Suprapubic skin (tissue), 4 donors: ENCODE data around the gene RUNX1. TPM values are rescaled to one million over a fixed set of nuclear protein-coding genes. Genes with fewer than 3 reads are reported as not detected.

Experiments
- DNase-seq, 2 donors: peaks; one replicate each; pipeline ENCODE4 v3.0.0-alpha.2; 2019; ENCODE audit warnings: low spot score in 2 of 2
- H3K27ac ChIP-seq: fragments of 200-600 bp; sonication (generic); one replicate; pipeline ENCODE4 v1.5.1; 2019
- H3K27me3 ChIP-seq: fragments of 200-600 bp; sonication (generic); one replicate; pipeline ENCODE4 v1.5.1; 2019
- H3K36me3 ChIP-seq: fragments of 200-600 bp; sonication (generic); one replicate; pipeline ENCODE4 v1.5.1; 2019
- H3K4me1 ChIP-seq: fragments of 200-600 bp; sonication (generic); one replicate; pipeline ENCODE4 v1.5.1; 2019
- H3K4me3 ChIP-seq: fragments of 200-600 bp; sonication (generic); one replicate; pipeline ENCODE4 v1.5.1; 2019; ENCODE audit warnings: mild to moderate bottlenecking
- H3K9me3 ChIP-seq: fragments of 200-600 bp; sonication (generic); one replicate; pipeline ENCODE4 v1.5.1; 2019
- CTCF ChIP-seq, 2 donors: fragments of 200-600 bp in 1 of 2; fragments of 450-650 bp in 1 of 2; sonication (generic) in 1 of 2; IDR thresholded peaks; one replicate each; pipeline ENCODE4 v1.5.1; 2016 to 2019; ENCODE audit warnings: antibody characterized with exemption in 2 of 2, mild to moderate bottlenecking in 1 of 2, moderate library complexity in 1 of 2
- EP300 ChIP-seq: sonication (generic); formaldehyde crosslinking; IDR thresholded peaks from one replicate; pipeline ENCODE4 v1.6.1; 2017; ENCODE audit warnings: antibody characterized with exemption
- POLR2A ChIP-seq, 2 donors: fragments of 450-650 bp; IDR thresholded peaks; one replicate each; pipeline ENCODE4 v1.6.1; 2017; ENCODE audit warnings: antibody characterized with exemption in 2 of 2, mild to moderate bottlenecking in 2 of 2, moderate library complexity in 2 of 2
- POLR2AphosphoS5 ChIP-seq, 3 donors: sonication (generic); formaldehyde crosslinking; IDR thresholded peaks; one replicate each; pipeline ENCODE4 v1.6.1; 2017; ENCODE audit warnings: antibody characterized with exemption in 3 of 3
- WGBS: methylation state at CpG from one replicate; pipeline ENCODE4 v1.1.5; 2018; 5-methylcytosine and 5-hydroxymethylcytosine counted together
- total RNA-seq, 4 donors: library from RNA; depleted of rRNA; stranded (reverse); fragments of >200 nt; gene quantifications; one replicate each; pipeline ENCODE4 v1.1.0, GENCODE V29; 2016

The RUNX1 gene
- total RNA-seq, 4 donors from 2014 or later, result 15.4 to 26.7 (median 20.5) TPM

GRCh38 chr21:35038772-35039319 lies 10.3 kb downstream of the RUNX1 start:
- no peak for DNase-seq
- Histone ChIP-seq H3K36me3 (no peaks in the 10 kb centered on the region), H3K4me3 (no peak overlapping the region), H3K27me3 (no peaks in the 10 kb centered on the region), H3K27ac (no peak overlapping the region), H3K9me3 (no peaks in the 10 kb centered on the region), H3K4me1 (peaks cover 3% of the 10 kb centered on the region)
- 86% methylated on average over 5 of the region's 5 CpGs for WGBS
- no peak for TF ChIP-seq EP300

- Histone ChIP-seq H3K4me1 (peaks cover 3% of the 10 kb centered on the region), H3K36me3 (no peaks in the 10 kb centered on the region), H3K27me3 (no peaks in the 10 kb centered on the region), H3K27ac (peak overlapping the region; percentile 4), H3K4me3 (no peak overlapping the region), H3K9me3 (no peaks in the 10 kb centered on the region)
- DNase-seq, result no peak
- no peak for TF ChIP-seq POLR2AphosphoS5 (IDR thresholded peaks at IDR 0.05)
- TF ChIP-seq POLR2A (IDR thresholded peaks at IDR 0.05), result no peak
- TF ChIP-seq CTCF (IDR thresholded peaks at IDR 0.05), result no peak
- TF ChIP-seq EP300, result no peak
- WGBS, result 91% methylated on average over 7 of the region's 7 CpGs
Observed at GRCh38 chr21:35037384-35037765, 11.7 kb downstream of the RUNX1 start.

- Histone ChIP-seq H3K9me3 (no peaks in the 10 kb centered on the region), H3K27me3 (no peaks in the 10 kb centered on the region), H3K36me3 (no peaks in the 10 kb centered on the region), H3K27ac (peak overlapping the region; percentile 4), H3K4me3 (no peak overlapping the region), H3K4me1 (peaks cover 3% of the 10 kb centered on the region)
- TF ChIP-seq CTCF (IDR thresholded peaks at IDR 0.05), result no peak
- 78% methylated on average over 10 of the region's 11 CpGs for WGBS
- no peak for DNase-seq
Observed at GRCh38 chr21:35036465-35037383, 12.4 kb downstream of the RUNX1 start.

- DNase-seq, result no peak
- Histone ChIP-seq H3K4me3 (no peak overlapping the region), H3K27ac (no peak overlapping the region), H3K27me3 (no peaks in the 10 kb centered on the region), H3K36me3 (no peaks in the 10 kb centered on the region), H3K9me3 (no peaks in the 10 kb centered on the region), H3K4me1 (peaks cover 3% of the 10 kb centered on the region)
- TF ChIP-seq CTCF (IDR thresholded peaks at IDR 0.05) (no peak), POLR2A (IDR thresholded peaks at IDR 0.05) (no peak), EP300 (no peak), POLR2AphosphoS5 (IDR thresholded peaks at IDR 0.05) (no peak)
- 71% methylated on average over 8 of the region's 8 CpGs for WGBS
Observed at GRCh38 chr21:35035581-35035980, 13.5 kb downstream of the RUNX1 start.

GRCh38 chr21:35035116-35035515 lies 14.0 kb downstream of the RUNX1 start:
- H3K27ac ChIP-seq, result no peak overlapping the region
- DNase-seq, result no peak
- 89% methylated on average over 8 of the region's 8 CpGs for WGBS

More at GRCh38 chr21:35035116-35035515, 14.0 kb downstream of the RUNX1 start:
- Histone ChIP-seq H3K36me3 (no peaks in the 10 kb centered on the region), H3K4me1 (peaks cover 3% of the 10 kb centered on the region), H3K4me3 (no peak overlapping the region), H3K27me3 (no peaks in the 10 kb centered on the region), H3K9me3 (no peaks in the 10 kb centered on the region)
- no peak for TF ChIP-seq EP300
- TF ChIP-seq POLR2A (IDR thresholded peaks at IDR 0.05), result no peak
- no peak for TF ChIP-seq POLR2AphosphoS5 (IDR thresholded peaks at IDR 0.05)
- TF ChIP-seq CTCF (IDR thresholded peaks at IDR 0.05), result no peak
